ENCODE results near the gene CLEC4M. TPM values are rescaled to one million over a fixed set of nuclear protein-coding genes. Genes with fewer than 3 reads are reported as not detected.

The CLEC4M gene
- total RNA-seq, 1 donor from 2014 or later, result not detected

Other genes with a start within 250 kb of the CLEC4M start
- gene ZNF358, start 247.1 kb upstream of the CLEC4M start, total RNA-seq, result 87.4 TPM
- gene MCOLN1, start 240.6 kb upstream of the CLEC4M start, total RNA-seq, result 20.4 TPM
- 47.4 TPM for gene PNPLA6, start 227.5 kb upstream of the CLEC4M start, total RNA-seq
- gene CAMSAP3, start 167.4 kb upstream of the CLEC4M start, total RNA-seq, result 12.8 TPM
- gene XAB2, start 133.7 kb upstream of the CLEC4M start, total RNA-seq, result 44.0 TPM
- 16.7 TPM for gene PET100, start 133.4 kb upstream of the CLEC4M start, total RNA-seq
- not detected for gene PCP2, start 129.5 kb upstream of the CLEC4M start, total RNA-seq
- 64.3 TPM for gene STXBP2, start 126.1 kb upstream of the CLEC4M start, total RNA-seq
- not detected for gene RETN, start 94.2 kb upstream of the CLEC4M start, total RNA-seq
- gene MCEMP1, start 86.2 kb upstream of the CLEC4M start, total RNA-seq, result not detected
- gene TRAPPC5, start 82.4 kb upstream of the CLEC4M start, total RNA-seq, result 87.2 TPM
- gene FCER2, start 61.1 kb upstream of the CLEC4M start, total RNA-seq, result not detected
- 0.98 TPM for gene CLEC4G, start 31.1 kb upstream of the CLEC4M start, total RNA-seq
- 8.8 TPM for gene CD209, start 15.7 kb upstream of the CLEC4M start, total RNA-seq
- gene EVI5L, start 67.0 kb downstream of the CLEC4M start, total RNA-seq, result 17.2 TPM
- not detected for gene PRR36, start 111.1 kb downstream of the CLEC4M start, total RNA-seq
- gene LRRC8E, start 125.3 kb downstream of the CLEC4M start, total RNA-seq, result 6.6 TPM
- gene MAP2K7, start 140.6 kb downstream of the CLEC4M start, total RNA-seq, result 26.8 TPM
- gene TGFBR3L, start 151.6 kb downstream of the CLEC4M start, total RNA-seq, result 1.5 TPM
- 17.4 TPM for gene SNAPC2, start 157.1 kb downstream of the CLEC4M start, total RNA-seq
- 14.2 TPM for gene CTXN1, start 162.9 kb downstream of the CLEC4M start, total RNA-seq
- gene TIMM44, start 180.4 kb downstream of the CLEC4M start, total RNA-seq, result 76.1 TPM
- 40.5 TPM for gene ELAVL1, start 242.4 kb downstream of the CLEC4M start, total RNA-seq

All from vagina (tissue), 1 donor.